HG02798 (cell line): ENCODE data around the gene RBPJ.

Experiments
- ATAC-seq: cut with Tn5 transposase; IDR thresholded peaks from one replicate; pipeline ENCODE4 v1.9.1; 2021; ENCODE audit warnings: mild to moderate bottlenecking; ENCODE audit not compliant: unreplicated experiment, poor library complexity

Gene RBPJ

DNA sequence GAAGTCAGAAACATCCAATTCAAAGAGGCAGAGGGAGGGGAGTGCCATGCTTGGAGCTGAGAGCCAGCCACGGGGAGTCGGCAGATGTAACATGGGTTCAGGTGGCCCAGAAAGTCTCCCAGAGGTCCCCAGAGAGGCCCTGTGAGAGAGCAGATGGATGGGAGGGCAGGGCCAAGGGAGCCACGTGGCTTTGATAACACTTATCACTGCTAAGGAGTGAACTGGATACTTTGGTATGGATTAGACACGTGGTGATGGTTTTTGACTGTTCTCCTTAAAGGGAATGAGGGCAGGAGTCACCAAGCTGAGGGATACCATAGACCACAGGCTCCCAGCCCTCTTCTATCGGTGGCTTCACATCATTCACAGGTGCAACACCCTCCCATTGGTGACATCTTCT lies 155.7 kb downstream of the RBPJ start:
- ATAC-seq = no peak

DNA sequence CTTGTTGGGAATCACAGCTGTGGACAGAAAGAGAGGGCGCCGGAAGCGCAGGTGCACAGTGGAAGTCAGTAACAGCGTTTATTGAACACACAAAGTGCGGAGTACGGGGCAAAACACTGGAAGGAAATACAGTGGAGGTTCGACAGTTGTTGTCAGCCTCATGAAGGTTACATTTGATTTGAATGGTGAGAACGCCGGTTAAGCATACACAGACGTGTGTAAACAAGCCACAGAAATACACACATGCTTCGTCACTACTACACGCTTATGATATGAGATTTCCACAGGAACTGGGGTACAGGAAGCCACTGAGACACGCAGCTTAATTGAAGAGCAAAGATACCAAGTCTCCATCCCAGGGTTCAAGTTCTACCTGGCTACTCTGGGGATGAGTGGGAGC lies 157.5 kb downstream of the RBPJ start:
- ATAC-seq = no peak

DNA sequence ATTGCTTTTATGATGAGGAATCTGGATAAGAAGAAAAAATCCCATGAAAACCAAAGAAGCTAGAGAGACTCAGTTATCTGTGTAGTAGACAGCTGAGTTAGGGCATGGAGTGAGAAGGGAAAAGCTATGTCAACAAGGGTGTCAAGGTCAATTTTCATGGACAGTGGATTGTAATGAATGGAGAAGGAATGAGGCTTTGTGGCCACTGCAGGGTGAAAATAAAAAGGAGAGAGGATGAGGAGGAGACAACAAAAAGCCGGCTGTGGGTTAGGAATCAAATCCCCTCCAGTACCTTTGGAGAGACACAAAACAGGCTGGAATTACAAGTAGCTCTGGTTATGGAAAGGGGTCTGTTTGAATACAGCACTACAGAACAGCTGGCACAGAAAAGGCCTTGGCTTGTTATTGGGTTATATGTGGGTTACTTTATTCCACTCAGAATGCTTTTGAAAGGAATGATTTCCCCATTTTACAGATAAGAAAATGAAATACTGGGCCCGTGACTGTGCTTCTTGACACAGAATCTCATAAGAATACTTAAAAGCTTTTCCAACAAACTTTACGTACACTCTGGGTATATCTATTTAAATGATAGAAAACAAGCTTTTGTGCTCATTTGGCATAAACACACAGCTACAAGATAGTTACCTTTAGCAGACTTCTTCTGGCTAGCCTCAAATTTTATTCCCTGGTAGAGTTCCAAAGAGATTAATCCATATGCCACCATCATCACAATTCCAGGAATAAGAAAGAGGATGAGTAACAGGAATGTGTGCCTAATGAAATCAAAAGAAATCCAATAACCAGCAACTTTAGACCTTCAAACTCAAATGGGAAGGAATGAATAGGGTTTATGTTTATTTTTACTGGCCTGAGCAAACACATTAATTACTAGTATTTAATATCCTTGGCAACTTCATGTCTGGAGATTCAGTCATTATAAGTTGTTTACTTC lies 162.0 kb downstream of the RBPJ start:
- ATAC-seq = no peak

DNA sequence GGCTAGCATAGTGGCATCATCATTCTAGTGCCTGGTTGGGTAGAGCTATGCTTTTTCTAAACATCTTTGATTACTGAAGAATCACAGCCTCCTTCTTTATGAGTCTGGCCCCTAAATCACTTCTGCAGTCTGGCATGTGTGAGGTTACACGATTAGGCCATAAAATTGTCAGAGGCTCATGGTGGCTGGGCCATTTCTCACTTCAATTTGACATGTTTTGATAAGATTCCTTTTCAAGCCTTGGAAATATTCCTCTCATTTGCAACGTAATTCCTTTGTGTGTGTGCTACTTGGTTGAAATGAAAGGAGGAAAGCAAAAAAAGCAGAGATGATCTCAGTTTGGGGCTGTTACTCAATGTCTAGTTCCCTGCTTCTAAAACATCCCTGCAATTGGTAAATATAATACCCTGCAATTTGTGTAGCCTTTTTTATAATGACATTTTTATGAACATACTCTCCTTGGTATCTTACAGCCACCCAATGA lies 163.3 kb downstream of the RBPJ start:
- ATAC-seq = no peak

DNA sequence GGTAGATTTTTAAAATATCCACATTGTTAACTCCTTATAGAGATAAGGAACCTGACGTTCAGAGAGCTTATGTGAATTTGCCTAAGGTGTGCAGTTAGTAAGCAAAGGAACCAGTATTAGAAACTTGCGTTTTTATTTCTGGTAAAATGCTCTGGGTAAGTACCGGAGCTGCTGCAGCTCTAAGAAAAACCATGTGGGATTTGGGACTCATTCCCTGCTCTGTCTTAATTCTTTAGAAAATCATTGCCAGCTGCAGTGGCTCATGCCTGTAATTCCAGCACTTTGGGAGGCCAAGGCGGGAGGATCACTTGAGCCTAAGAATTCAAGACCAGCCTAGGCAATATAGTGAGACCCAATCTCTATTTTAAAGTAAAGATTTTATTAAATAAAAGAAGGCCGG lies 163.7 kb downstream of the RBPJ start:
- no peak for ATAC-seq
